Ramos (cell line): ENCODE measurements around the gene NCOR1.
"Not testable (repeated sequence)": the region's sequence is repeated elsewhere in the genome, so short reads cannot be mapped to it uniquely, and the experiment has no call there.

Experiments
- in situ Hi-C: fragments of 300-500 bp; cut with MboI; formaldehyde crosslinking; loops from one replicate; pipeline ENCODE4 v1.14.3; 2022; ENCODE audit warnings: low sequenced_read_pairs; ENCODE audit not compliant: unreplicated experiment

Gene NCOR1

DNA sequence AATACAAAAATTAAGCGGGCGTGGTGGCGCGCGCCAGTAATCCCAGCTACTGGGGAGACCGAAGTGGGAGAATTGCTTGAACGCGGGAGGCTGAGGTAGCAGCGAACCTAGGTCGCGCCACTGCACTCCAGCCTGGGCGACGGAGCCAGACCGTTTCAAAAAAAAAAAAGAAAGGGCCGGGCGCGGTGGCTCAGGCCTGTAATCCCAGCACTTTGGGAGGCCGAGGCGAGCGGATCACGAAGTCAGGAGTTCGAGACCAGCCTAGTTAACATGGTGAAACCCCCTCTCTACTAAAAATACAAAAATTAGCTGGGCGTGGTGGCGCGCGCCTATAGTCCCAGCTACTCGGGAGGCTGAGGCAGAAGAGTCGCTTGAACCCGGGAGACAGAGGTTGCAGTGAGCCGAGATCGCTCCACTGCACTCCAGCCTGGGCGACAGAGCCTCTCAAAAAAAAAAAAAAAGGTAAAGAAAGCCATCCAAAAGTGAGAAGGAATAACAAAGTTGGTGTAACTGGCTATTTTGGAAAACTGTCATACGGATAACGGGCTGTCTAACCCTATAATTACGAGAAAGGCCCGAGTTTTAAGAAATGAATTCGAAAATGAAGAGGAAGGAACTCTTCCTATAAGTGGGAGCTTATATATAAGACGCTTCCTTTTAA lies 1.1 kb upstream of the NCOR1 start:
- in situ Hi-C loops, result not testable (repeated sequence)

DNA sequence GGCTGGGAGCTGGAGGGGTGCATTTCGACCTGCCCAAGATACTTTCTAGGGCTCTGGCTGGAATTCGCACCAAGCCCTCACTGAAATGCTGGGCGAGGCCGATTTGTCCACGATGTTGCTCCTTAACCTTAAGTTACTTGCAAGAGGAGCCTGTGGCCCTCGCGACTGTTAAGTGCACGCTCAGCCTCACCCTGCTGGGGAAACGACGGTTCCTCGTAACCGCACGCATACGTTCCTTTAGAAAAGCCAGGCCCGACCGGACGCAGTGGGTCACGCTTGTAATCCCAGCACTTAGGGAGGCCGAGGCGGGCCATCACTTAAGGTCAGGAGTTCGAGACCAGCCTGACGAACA lies 607 bp upstream of the NCOR1 start:
- in situ Hi-C loops, result no loop called here

DNA sequence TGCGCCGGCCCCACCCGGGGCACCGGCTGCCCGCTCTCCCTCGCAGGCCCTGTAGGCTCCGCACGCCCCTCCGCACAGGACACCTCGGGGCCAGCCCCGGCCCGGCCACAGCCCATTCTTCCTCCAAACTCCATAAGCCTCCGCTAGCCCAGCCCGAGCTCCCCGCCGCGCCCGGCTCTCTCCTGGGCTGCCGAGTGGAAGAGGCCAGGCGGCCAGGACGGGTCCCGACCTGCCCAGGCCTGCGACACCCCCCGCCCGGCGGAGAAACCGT lies 397 bp downstream of the NCOR1 start:
- in situ Hi-C loops, result no loop called here

DNA sequence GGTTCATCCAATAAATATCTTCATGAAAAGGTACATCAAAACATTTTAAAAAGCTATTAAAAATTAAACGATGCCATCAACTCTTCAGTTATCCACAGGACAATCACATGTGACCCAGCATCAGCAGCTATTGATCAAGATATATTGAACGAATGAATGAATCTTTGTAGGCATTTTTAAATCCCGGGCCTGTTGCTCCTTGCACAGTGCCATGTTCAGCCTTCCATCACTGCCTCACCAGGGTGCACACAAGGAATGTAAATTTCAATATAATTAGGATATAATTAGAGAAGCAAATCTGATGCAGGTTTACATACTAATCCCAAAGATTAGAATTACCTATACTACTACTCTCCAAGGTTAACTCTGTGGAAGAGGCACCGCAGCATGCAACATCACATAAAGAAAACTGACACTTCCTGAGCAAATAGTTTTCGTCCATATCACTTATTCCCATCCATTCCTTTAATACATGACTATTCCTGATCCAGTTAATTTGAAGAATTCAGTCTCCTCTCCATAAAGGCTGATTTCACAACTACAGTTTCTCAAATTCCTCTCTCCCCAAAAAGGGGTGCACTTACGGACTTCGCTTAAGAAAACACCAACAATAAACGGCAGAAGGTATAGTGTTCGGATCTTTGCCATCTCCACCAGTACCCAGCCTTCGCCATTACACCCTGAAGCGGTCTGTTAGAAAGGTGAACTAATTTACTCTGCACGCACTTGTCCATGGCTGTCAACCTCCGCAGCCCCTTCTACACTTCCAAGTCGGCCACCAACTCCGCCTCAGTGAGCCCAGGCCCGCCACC lies 938 bp downstream of the NCOR1 start:
- in situ Hi-C loops, result no loop called here

DNA sequence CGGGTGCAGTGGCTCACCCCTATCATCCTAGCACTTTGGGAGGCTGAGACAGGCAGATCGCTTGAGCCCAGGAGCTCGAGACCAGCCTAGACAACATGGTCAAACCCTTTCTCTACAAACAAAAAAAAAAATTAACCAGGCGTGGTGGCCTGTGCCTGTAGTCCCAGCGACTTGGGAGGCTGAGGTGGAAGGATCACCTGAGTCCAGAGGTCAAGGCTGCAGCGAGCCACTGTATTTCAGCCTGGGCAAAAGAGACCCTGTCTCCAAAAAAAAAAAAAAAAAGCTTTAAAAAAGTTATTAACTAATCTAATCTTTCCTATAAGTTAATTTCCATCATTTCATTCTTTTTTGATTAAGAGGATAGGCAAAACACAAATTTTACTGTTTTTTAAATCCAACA lies 2.5 kb downstream of the NCOR1 start:
- in situ Hi-C loops, result no loop called here

DNA sequence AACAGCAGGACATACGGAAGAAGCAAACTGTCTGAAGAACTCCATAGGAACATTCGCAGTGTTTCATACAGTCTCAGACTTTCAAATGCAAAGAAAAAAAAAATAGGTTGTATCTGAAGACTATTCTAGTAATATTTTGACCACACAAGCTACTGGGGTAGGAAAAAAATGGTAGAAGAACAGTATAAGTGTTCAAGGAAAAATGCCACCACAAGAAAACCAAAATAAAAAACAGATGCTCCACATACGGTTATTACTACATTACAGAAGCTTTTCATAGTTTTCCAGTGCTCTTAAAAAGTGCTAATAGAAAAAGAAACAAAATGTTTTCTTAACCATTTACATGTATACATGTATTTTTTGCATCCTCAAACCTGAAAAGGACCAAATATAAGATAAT lies 3.7 kb downstream of the NCOR1 start:
- in situ Hi-C loops, result no loop called here

DNA sequence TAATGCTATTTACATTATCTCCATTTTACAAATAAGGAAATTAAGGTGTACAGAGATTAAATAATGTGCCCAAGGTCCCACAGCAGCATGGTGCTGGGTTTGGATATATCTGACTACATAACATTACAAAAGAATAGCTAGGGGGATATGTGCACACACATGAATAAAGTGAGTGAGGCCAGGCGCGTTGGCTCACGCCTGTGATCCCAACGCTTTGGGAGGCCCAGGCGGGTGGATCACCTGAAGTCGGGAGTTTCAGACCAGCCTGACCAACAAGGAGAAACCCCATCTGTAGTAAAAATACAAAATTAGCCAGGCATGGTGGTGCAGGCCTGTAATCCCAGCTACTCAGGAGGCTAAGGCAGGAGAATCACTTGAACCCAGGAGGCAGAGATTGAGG lies 10.6 kb downstream of the NCOR1 start:
- in situ Hi-C loops, result not testable (repeated sequence)

DNA sequence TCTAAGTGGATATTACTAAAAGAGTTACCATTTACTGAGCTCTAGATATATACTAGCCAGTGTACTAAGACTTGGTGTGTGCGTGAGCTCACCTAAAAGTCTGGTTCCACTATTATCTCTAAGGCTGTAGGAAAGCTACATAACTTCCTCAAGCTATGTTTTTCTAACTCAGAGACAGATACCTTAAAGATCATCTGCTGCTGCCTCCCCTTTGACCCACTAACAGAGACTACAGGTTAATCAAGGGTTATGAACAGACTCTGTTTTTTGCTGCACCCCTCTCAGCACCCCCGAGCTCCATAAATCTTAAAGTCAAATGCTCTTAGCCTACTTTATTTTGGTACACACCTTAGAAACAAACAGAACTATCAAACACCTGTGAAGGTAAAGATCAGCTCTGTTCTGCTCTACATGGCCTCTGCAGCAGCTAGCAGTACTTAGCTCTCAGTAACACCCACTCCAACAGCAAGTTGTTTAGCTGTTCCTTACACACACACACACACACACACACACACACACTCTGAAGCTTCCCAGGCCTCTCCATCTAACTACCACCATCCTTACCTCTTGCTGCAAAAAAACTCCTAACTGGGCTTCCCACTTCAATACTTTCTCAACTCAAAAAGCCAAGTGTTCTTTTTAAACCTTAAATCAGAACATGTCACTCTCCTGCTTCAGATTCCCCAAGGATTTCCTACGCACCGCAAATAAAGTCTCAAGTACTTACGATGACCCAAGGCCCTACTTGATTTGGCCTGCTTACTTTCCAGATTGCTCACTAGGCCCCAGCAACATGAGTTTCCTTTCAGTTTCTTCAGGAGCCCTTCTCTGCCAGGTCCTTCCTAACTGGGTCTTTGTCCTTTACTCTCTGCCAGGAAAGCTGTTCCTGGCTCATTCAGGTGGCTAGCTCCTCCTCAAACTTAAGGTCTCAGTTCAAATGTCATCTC lies 12.5 kb downstream of the NCOR1 start:
- in situ Hi-C loops, result not testable (repeated sequence)

DNA sequence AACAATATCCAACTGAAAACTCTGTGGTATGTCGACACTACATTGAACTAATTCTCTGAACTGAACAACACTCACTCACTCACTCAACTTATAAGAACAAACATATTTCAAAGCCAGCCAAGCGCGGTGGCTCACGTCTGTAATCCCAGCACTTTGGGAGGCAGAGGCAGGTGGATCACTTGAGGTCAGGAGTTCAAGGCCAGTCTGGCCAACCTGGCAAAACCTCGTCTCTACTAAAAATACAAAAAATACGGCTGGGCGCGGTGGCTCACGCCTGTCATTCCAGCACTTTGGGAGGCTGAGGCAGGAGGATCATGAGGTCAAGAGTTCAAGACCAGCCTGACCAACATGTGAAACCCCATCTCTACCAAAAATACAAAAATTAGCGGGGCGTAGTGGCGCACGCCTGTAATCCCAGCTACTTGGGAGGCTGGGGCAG lies 13.6 kb downstream of the NCOR1 start:
- in situ Hi-C loops, result not testable (repeated sequence)

DNA sequence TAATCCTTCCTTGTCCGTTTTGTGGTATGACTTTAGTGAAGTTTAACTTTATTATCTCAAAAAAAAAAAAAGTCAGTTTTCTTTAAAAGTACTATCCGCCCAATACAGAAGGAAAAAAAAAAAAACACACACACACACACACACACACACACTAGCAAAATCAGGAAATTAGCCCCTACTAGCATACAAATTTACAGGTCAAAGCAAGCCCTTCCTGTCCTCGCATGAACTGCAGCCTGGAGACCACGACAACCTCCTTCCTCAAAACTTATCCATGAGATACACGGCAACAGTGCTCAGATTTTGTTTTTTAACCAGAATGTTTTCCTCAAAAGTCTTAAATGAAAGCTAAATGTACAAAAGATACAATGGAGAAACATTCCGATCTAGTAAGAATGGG lies 16.2 kb downstream of the NCOR1 start:
- in situ Hi-C loops, result no loop called here

DNA sequence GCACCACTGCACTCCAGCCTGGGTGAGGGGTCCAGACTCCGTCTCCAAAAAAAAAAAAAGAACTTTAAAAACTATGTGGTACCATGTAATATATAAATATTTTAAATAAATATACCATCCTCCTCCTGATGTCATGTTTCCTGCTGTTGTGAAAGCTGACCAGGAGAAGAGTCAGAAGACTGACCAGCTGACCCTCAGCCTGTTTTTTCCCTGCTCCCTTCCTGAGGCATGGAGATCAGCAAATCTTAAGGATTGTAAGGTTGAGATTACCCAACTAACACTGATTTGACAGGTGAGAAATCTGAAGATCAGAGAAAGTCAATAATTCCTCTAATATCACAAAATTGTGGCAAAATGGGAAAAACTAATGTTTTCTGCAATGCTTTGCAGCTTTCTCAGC lies 18.1 kb downstream of the NCOR1 start:
- in situ Hi-C loops, result no loop called here

DNA sequence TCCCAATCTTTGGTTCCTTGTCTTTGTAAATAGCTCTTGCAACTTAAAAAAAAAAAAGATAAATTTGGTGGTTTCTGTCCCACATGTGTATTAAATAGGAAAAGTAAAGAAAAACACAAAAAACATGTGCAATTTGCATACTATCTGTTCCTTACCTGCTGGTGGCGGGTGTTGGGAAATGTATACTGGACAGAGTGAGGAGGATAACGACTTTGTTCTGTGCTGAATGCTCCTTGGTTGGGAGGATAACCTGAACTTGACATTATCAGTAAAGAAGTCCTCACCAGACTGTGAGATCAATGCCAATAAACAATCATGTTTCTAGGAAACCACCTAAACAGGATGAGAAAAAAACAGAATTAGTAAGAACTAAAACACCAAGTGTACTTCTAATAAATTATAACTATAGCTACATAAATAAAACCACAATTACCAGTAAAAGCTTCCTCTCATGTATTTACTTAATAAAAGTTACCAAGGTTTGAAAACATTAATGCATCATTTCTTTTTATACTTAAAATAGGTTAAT lies 21.0 kb downstream of the NCOR1 start:
- in situ Hi-C loops, result not testable (repeated sequence)

DNA sequence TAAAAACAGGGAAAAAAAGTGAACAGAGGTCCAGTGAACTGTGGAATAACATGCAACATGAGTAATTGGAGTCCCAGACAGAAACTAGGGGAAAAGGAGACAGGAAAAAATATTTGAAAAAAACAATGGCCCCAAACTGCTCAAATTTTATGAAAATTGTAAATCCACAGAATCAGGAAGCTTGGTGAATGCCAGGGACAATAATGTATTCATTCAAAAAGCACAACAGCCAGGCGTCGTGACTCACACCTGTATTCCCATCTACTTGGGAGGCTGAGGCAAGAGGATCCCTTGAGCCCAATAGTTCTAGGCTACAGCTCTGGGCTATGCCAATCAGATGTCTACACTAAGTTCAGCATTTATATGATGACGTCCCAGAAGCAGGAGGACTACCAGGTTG lies 23.7 kb downstream of the NCOR1 start:
- in situ Hi-C loops, result no loop called here

DNA sequence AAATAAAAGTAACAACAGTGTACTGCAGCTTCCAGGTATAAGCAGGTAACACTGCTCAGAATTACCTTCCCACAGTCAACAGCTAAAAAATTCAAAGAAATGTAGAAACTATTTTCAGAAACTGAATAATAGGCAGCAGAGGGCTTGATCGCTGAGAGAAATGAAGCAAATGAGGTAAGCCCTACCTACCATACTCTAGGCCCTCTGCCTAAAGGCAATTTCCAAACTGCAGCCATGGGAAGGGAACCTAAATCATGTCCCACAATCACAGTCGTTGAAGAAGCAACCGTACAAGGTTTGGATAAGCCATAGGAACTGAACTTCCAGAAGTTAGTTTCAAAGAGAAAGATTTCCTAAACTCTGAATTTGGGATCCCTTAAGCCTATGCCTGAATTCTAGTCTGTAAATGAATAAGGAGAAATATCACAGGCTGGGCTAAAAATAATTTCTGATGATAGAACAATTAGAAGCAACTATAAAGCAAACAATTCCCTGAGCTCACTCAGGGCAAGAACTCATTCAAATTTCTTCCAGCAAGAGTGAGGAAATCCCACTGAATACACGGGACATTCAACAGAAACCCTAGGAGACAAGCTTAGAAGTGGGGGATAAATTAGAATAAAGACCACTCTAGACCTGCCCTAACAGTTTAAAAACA lies 24.5 kb downstream of the NCOR1 start:
- in situ Hi-C loops, result no loop called here

DNA sequence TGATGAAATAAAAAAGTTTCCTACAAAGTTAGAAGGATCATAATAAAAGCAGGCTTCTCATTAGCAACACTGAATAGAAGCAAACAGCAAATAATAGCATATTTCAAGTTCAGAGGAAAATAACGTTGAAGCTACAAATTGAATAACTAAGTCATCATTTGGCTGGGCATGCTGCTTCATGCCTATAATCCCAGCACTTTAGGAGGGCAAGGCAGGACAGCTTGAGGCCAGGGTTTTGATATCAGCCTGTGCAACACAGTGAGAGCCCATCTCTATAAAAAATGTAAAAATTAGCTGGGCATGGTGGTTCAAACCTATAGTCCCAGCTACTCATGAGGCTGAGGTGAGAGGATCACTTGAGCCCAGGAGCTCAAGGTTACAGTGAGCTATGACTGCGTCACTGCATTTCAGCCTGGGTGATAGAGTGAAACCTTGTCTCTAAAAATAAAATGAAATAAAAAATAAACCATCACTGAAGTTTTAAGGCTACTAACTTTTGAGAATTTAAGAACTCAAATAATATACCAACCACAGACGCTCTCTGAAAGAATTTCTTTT lies 25.5 kb downstream of the NCOR1 start:
- in situ Hi-C loops, result no loop called here

DNA sequence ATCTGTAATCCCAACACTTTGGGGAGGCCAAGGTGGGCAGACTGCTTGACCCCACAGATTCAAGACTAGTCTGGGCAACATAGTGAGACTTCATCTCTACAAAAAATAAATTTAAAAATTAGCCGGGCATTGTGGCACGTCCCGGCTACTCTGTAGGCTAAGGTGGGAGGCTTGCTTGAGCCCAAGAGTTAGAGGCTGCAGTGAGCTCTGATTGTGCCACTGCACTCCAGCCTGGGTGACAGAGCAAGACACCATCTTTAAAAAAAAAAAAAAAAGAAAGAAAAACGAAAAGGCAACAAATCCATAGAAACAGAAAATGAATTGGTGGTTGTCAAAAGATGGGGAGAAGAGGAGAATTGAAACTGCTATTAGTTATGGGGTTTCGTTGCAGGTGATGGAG lies 27.7 kb downstream of the NCOR1 start:
- in situ Hi-C loops, result no loop called here

DNA sequence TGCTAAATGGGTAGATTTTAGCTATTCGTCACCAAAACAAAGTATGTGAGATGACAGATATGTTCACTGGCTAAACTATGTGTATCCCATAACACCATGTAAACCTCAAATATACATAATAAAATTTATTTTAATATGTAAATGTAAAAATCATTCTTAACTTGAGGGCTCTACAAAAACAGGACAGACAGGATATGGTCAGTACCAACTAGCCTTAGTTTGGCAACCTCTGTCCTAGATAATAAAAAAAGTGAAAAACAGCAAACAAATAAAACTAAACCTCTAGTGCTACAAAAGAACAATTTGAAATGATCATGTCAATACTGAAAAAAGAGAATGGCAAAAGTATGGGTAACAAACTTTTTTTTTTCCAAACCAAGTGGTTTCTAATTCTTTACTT lies 33.8 kb downstream of the NCOR1 start:
- in situ Hi-C loops, result no loop called here

DNA sequence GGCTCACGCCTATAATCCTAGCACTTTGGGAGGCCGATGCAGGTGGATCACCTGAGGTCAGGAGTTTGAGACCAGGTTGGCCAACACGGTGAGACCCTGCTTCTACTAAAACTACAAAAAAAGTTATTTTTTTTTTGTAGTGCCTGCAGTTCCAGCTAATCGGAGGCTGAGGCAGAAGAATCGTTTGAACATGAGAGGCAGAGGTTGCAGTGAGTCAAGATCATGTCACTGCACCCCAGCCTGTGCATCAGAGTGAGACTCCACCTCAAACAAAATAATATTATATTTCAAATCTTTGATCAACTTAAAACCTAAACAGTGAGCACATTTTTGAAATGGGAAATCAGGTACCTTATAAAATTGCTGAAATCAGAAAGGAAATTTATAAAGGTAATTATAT lies 36.5 kb downstream of the NCOR1 start:
- in situ Hi-C loops, result no loop called here

DNA sequence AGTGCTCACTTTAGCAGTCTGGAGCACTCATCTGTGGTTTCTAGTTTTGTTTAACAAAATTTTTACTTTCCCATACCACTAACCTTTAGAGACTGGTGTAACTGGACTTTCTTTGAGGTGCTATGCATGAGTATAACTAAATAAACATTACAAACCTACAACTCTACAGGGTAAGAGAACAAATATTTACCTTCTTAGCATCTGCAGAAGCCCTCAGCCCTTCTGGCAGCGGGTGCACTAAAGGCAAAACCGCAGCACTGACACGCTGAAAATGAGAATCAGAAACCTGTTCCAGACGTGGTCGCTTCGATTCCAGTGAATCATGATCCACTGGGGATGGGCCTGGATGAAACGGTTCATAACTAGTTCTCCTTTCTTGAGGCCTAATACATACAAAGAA lies 43.7 kb downstream of the NCOR1 start:
- in situ Hi-C loops, result no loop called here

DNA sequence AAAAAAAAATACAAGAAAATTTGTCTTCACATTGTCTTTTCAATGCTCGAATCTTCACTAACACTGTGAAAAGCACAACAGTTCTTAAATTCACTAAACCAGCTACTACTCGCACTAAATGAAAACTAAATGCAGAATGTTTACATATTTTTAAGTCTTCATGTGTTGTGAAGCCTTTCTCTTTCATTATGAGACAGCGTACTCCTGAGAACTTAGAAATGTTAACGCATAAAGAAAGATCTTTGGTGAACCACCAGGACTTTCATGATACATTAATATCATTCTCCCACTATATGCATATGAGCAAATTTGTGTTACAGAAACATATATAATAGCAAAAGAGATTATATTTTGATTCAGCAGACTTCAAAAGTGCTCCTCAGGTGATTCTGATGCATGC lies 48.6 kb downstream of the NCOR1 start:
- in situ Hi-C loops, result not testable (repeated sequence)
